Measurements from ENCODE around the gene GAS6. TPM values are rescaled to one million over a fixed set of nuclear protein-coding genes. Genes with fewer than 3 reads are reported as not detected.

GAS6 gene
- total and polyA plus RNA-seq, 9 donors: 35.7 to 53.9 (median 42.6) TPM

DNA sequence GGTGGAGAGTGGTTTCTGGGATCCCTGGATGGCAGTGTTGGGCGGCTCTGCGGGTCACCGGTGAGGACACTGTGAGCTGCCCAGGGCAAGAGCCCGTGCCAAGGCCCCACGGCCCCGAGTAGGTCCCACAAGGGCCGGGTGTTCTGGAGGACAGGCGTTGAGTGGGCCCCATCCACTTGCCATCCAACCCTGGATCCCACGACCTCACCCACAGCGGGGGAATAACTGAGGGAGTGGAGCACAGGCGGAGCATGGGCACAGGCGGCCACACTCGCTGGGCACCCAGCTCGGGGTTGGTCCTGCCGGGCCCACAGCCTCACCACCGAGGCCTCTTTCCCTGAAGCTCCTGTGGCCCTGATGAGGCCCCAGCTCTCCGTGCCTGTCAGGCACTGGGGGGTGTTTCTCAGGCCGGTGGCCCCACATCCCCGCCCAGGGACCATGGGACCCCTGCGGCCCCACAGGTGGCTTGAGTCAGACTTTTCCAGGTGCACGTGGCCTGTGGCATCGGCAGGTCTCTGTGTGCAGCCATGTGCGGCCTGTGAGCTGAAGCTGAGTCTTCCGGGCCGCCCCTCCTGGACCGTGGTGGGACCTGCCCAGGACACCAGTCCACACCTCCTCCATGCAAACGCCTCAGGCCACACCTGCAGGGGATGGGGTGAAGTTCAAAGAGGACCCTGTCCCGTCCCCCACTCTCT, 88.3 kb downstream of the GAS6 start:
- H3K4me1 ChIP-seq (ENCODE audit: control insufficient read depth, insufficient read depth, low read length): no peaks in the 10 kb centered on the region
- no peak for DNase-seq
- H3K4me3 ChIP-seq (ENCODE audit: low read length): no peak overlapping the region
- H3K27me3 ChIP-seq (ENCODE audit: control insufficient read depth, insufficient read depth, low read length): peaks cover 10% of the 10 kb centered on the region
- no peaks in the 10 kb centered on the region for H3K36me3 ChIP-seq (ENCODE audit: control insufficient read depth, insufficient read depth, low read length)
- no peaks in the 10 kb centered on the region for H3K9me3 ChIP-seq (replicated peaks; ENCODE audit: control insufficient read depth, low read depth, low read length)
- no peak overlapping the region for H3K27ac ChIP-seq (ENCODE audit: low read length)
- 87% methylated on average over 21 of the region's 28 CpGs for WGBS (ENCODE audit: insufficient coverage)

DNA sequence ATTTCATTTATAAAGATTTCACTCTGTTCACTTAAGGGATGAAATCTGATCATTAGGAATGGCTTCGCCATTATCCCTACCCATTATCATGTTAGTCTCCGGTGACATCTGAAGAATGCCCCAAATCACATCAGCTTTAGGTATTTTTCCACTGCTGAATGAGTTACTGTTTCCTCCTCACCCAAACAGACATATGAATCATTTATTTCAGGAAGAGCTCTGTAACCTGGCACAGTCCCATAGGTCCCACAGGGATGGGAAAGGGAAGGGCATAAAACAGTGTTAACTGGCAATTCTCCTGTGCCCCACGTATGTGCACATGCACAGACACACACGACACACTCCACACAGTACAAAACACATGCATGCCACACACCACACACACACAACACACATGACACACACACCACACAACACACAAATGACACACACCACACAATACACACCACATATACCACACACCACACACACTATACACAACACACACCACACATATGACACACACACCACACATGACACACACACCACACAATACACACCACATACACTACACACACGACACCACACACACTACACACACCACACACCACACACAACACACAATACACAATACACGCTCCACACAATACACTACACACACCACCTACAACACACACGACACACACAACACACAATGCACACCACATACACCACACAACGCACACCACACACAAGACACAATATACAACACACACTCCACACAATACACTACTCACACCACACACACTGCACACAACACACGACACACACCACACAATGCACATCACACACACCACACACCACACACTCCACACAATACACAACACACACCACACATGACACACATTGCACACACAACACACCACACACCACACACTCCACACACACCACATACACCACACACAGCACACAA, 89.4 kb downstream of the GAS6 start:
- Histone ChIP-seq H3K4me3 (ENCODE audit: low read length) (no peak overlapping the region), H3K36me3 (ENCODE audit: control insufficient read depth, insufficient read depth, low read length) (no peaks in the 10 kb centered on the region), H3K4me1 (ENCODE audit: control insufficient read depth, insufficient read depth, low read length) (no peaks in the 10 kb centered on the region), H3K27me3 (ENCODE audit: control insufficient read depth, insufficient read depth, low read length) (peaks cover 9% of the 10 kb centered on the region), H3K9me3 (replicated peaks; ENCODE audit: control insufficient read depth, low read depth, low read length) (no peaks in the 10 kb centered on the region), H3K27ac (ENCODE audit: low read length) (no peak overlapping the region)
- DNase-seq: peak; percentile 15
- 59% methylated on average over 7 of the region's 9 CpGs for WGBS (ENCODE audit: insufficient coverage)

DNA sequence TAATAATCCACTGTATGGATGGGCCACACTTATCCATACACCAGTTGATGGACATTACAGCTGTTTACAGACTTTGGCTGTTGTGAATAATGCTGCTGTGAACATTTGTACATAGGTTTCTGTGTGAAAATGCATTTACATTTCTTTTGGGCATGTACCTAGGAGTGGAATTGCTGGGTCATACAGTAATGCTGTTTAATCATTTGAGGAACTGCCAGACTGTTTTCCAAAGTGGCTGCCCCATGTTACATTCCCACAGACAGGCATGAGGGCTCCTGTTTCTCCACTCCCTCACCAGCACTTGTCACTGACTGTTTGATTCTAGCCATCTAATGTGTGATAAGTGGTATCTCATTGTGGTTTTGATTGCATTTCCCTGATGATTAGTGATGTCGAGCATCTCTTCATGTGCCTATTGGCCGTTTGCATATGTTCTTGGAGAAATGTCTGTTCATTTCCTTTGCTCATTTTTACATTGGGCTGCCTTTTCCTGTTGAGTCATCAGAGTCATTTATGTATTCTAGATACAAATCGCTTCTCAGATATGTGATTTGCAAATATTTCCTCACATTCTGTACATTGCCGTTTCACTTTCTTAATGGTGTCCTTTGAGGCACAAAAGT, 92.1 kb downstream of the GAS6 start:
- DNase-seq: no peak
- Histone ChIP-seq H3K9me3 (replicated peaks; ENCODE audit: control insufficient read depth, low read depth, low read length) (no peaks in the 10 kb centered on the region), H3K27ac (ENCODE audit: low read length) (no peak overlapping the region), H3K27me3 (ENCODE audit: control insufficient read depth, insufficient read depth, low read length) (no peaks in the 10 kb centered on the region), H3K4me3 (ENCODE audit: low read length) (no peak overlapping the region), H3K4me1 (ENCODE audit: control insufficient read depth, insufficient read depth, low read length) (no peaks in the 10 kb centered on the region), H3K36me3 (ENCODE audit: control insufficient read depth, insufficient read depth, low read length) (no peaks in the 10 kb centered on the region)
- WGBS (ENCODE audit: insufficient coverage): no CpG with 5 or more reads among the region's 4 CpGs

DNA sequence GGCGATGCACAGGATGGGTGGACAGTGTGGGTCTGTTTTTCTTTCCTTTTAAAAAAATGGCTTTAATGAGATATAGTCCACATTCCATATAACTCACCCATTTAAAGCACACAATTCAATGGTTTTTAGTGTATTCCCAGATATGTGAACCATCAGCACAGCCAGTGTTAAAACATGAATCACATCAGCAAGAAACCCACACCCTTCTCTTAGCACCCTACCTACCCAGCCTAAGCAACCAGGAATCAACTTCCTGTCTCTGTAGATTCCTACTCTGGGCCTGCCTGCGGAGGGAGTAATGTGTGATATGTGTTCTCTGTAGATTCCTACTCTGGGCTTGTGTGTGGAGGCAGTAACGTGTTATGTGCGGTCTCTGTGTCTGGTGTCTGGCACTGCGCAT, 92.9 kb downstream of the GAS6 start:
- no peaks in the 10 kb centered on the region for H3K4me1 ChIP-seq (ENCODE audit: control insufficient read depth, insufficient read depth, low read length)
- H3K4me3 ChIP-seq (ENCODE audit: low read length): no peak overlapping the region
- no peak for DNase-seq
- H3K36me3 ChIP-seq (ENCODE audit: control insufficient read depth, insufficient read depth, low read length): no peaks in the 10 kb centered on the region
- peaks cover 2% of the 10 kb centered on the region for H3K27me3 ChIP-seq (ENCODE audit: control insufficient read depth, insufficient read depth, low read length)
- H3K9me3 ChIP-seq (replicated peaks; ENCODE audit: control insufficient read depth, low read depth, low read length): no peaks in the 10 kb centered on the region
- no peak overlapping the region for H3K27ac ChIP-seq (ENCODE audit: low read length)
- 100% methylated on average over 2 of the region's 5 CpGs for WGBS (ENCODE audit: insufficient coverage)

Other genes with a start within 250 kb of the GAS6 start
- gene ATP4B, start 205.9 kb downstream of the GAS6 start, total RNA-seq: not detected
- gene ATP4B, start 205.9 kb downstream of the GAS6 start, polyA plus RNA-seq (ENCODE audit: insufficient read depth in 1 of 8, insufficient read length in 8 of 8, low replicate concordance in 1 of 8): under 1 TPM in 3 of 8 donors, not detected in 5; 0.07 to 0.69 (median 0.08) TPM
- gene GRK1, start 196.9 kb downstream of the GAS6 start, total RNA-seq: 0.22 TPM
- under 1 TPM in 7 of 8 donors, not detected in 1; 0.11 to 0.38 (median 0.23) TPM for gene GRK1, start 196.9 kb downstream of the GAS6 start, polyA plus RNA-seq (ENCODE audit: insufficient read depth in 1 of 8, insufficient read length in 8 of 8, low replicate concordance in 1 of 8)
- gene TMEM255B, start 104.8 kb downstream of the GAS6 start, total RNA-seq: 1.9 TPM
- gene TMEM255B, start 104.8 kb downstream of the GAS6 start, polyA plus RNA-seq (ENCODE audit: insufficient read depth in 1 of 8, insufficient read length in 8 of 8, low replicate concordance in 1 of 8): 1 to 10 TPM; 5.1 to 9.2 (median 6.5) TPM
- gene C13orf46, start 110.0 kb upstream of the GAS6 start, total RNA-seq: 0.09 TPM
- under 1 TPM; 0.14 to 0.56 (median 0.29) TPM for gene C13orf46, start 110.0 kb upstream of the GAS6 start, polyA plus RNA-seq (ENCODE audit: insufficient read depth in 1 of 8, insufficient read length in 8 of 8, low replicate concordance in 1 of 8)

All from muscle of leg (tissue), 11 donors.